ENCODE results near the gene ZNF566.
A peak's percentile ranks its signal among the peaks of the same experiment; 100 is the strongest.
"Not testable (repeated sequence)": the region's sequence is repeated elsewhere in the genome, so short reads cannot be mapped to it uniquely, and the experiment has no call there.

The ZNF566 gene

DNA sequence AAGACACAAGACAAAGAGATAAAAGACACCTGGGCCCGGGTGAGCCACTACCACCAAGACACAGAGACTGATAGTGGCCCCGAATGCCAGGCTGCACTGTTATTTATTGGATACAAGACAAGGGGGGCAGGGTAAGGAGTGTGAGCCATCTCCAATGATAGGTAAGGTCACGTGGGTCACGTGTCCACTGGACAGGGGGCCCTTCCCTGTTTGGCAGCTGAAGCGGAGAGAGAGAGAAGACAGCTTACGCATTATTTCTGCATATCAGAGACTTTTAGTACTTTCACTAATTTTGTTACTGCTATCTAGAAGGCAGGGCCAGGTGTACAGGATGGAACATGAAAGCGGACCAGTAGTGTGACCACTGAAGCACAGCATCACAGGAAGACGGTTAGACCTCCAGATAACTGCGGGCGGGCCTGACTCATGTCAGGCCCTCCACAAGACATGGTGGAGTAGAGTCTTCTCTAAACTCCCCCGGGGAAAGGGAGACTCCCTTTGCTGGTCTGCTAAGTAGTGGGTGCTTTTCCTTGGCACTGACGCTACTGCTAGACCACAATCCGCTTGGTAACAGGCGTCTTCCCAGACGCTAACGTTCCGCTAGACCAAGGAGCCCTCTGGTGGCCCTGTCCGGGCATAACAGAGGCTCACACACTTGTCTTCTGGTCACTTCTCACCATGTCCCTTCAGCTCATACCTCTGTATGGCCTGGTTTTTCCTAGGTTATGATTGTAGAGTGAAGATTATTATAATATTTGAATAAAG is 3.5 kb upstream of the ZNF566 start:
- H3K79me1 ChIP-seq (ENCODE audit: low read length); H2BK5ac ChIP-seq (ENCODE audit: low read length); H3K4me2 ChIP-seq (ENCODE audit: low read length); H2BK120ac ChIP-seq (ENCODE audit: low read depth, low read length); H4K8ac ChIP-seq (ENCODE audit: low read depth, low read length); H3K9ac ChIP-seq (ENCODE audit: low read length); H3K27me3 ChIP-seq (ENCODE audit: insufficient read depth, low read length, poor library complexity); H3K36me3 ChIP-seq (ENCODE audit: control insufficient read depth, insufficient read depth, low read length); H3K23ac ChIP-seq (ENCODE audit: low read length); H3K27ac ChIP-seq (ENCODE audit: low read depth, low read length); H2AK5ac ChIP-seq (ENCODE audit: low read length); H3K79me2 ChIP-seq (ENCODE audit: control insufficient read depth, insufficient read depth, low read length); H3K56ac ChIP-seq (ENCODE audit: low read length); H4K5ac ChIP-seq (ENCODE audit: low read length); H3K4me3 ChIP-seq (ENCODE audit: low read length); H3K18ac ChIP-seq (ENCODE audit: low read length); H3K4me1 ChIP-seq (ENCODE audit: control insufficient read depth, low read depth, low read length); H2BK15ac ChIP-seq (replicated peaks; ENCODE audit: low read depth); H3K4ac ChIP-seq (ENCODE audit: low read depth, low read length): not testable (repeated sequence)
- peak; percentile 82 for DNase-seq
- no CpG with 5 or more reads among the region's 18 CpGs for WGBS (ENCODE audit: extremely low coverage, insufficient coverage, low lambda C conversion rate)

GRCh38 chr19:36490846-36491245 is 1.5 kb upstream of the ZNF566 start:
- H3K18ac ChIP-seq (ENCODE audit: low read length); H2AK5ac ChIP-seq (ENCODE audit: low read length); H3K56ac ChIP-seq (ENCODE audit: low read length); H3K79me2 ChIP-seq (ENCODE audit: control insufficient read depth, insufficient read depth, low read length); H3K36me3 ChIP-seq (ENCODE audit: control insufficient read depth, insufficient read depth, low read length); H3K23ac ChIP-seq (ENCODE audit: low read length); H3K27me3 ChIP-seq (ENCODE audit: insufficient read depth, low read length, poor library complexity); H3K4me2 ChIP-seq (ENCODE audit: low read length); H2BK120ac ChIP-seq (ENCODE audit: low read depth, low read length); DNase-seq; H3K27ac ChIP-seq (ENCODE audit: low read depth, low read length); H4K8ac ChIP-seq (ENCODE audit: low read depth, low read length); H4K5ac ChIP-seq (ENCODE audit: low read length); H3K4ac ChIP-seq (ENCODE audit: low read depth, low read length); H3K4me1 ChIP-seq (ENCODE audit: control insufficient read depth, low read depth, low read length); H2BK5ac ChIP-seq (ENCODE audit: low read length); H3K79me1 ChIP-seq (ENCODE audit: low read length); H2BK15ac ChIP-seq (replicated peaks; ENCODE audit: low read depth); H3K9ac ChIP-seq (ENCODE audit: low read length); H3K4me3 ChIP-seq (ENCODE audit: low read length): not testable (repeated sequence)
- WGBS (ENCODE audit: extremely low coverage, insufficient coverage, low lambda C conversion rate) = no CpG with 5 or more reads among the region's 29 CpGs

DNA sequence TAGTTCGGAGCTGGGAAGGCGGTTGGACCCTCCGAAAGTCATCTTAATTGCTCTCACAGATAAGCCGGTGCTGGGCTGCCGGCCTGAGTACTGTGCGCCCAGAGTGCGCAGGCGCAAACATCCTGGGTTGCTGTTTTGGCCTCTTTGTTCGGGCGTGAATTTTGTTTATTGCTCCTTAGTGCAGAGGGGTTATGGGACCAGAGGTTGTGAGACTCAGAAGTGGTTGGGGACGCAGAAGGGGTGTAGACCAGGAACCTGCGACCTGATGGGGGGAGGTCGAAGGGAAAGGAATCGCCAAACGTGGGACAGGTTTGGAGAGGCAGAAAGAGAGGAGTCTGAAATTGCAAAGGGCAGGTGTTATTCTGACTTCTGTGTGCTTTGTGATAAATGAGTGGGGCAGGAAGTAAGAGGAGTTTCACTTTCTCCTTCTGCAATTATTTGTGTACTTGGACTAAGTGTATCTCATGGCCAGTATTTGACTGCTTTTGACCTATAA is 607 bp upstream of the ZNF566 start:
- Histone ChIP-seq H3K4me1 (ENCODE audit: control insufficient read depth, low read depth, low read length) (no peaks in the 10 kb centered on the region), H3K9ac (ENCODE audit: low read length) (peak overlapping the region; percentile 85), H3K79me2 (ENCODE audit: control insufficient read depth, insufficient read depth, low read length) (peaks cover 7% of the 10 kb centered on the region), H3K4me3 (ENCODE audit: low read length) (peak overlapping the region; percentile 74), H4K8ac (ENCODE audit: low read depth, low read length) (no peak overlapping the region), H3K79me1 (ENCODE audit: low read length) (peaks cover 3% of the 10 kb centered on the region), H4K5ac (ENCODE audit: low read length) (no peak overlapping the region), H2BK15ac (replicated peaks; ENCODE audit: low read depth) (no peak overlapping the region), H3K56ac (ENCODE audit: low read length) (peak overlapping the region; percentile 95), H2BK5ac (ENCODE audit: low read length) (no peak overlapping the region), H3K4ac (ENCODE audit: low read depth, low read length) (no peak overlapping the region), H3K18ac (ENCODE audit: low read length) (no peak overlapping the region), H2AK5ac (ENCODE audit: low read length) (no peak overlapping the region), H2BK120ac (ENCODE audit: low read depth, low read length) (no peak overlapping the region), H3K27ac (ENCODE audit: low read depth, low read length) (no peak overlapping the region), H3K23ac (ENCODE audit: low read length) (no peak overlapping the region), H3K36me3 (ENCODE audit: control insufficient read depth, insufficient read depth, low read length) (no peaks in the 10 kb centered on the region), H3K4me2 (ENCODE audit: low read length) (peak overlapping the region; percentile 48), H3K27me3 (ENCODE audit: insufficient read depth, low read length, poor library complexity) (no peaks in the 10 kb centered on the region)
- no CpG with 5 or more reads among the region's 15 CpGs for WGBS (ENCODE audit: extremely low coverage, insufficient coverage, low lambda C conversion rate)
- DNase-seq = peak; percentile 99

DNA sequence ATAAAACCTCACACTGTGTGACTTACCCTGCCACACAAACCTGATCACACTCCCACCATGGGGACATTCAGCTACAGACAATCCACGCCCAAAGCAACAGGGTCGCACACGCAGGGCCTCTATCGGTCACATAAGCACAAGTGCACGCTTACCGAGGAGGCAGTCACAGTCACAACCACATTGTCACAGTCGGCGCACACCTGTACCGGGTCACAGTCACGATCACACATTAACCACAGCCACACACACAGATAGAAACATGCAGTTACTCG is 579 bp downstream of the ZNF566 start:
- WGBS (ENCODE audit: extremely low coverage, insufficient coverage, low lambda C conversion rate) = no CpG with 5 or more reads among the region's 11 CpGs
- no peak overlapping the region for H3K18ac ChIP-seq (ENCODE audit: low read length)
- H3K4me2 ChIP-seq (ENCODE audit: low read length) = peak overlapping the region; percentile 99
- no peak overlapping the region for H2AK5ac ChIP-seq (ENCODE audit: low read length)
- H4K8ac ChIP-seq (ENCODE audit: low read depth, low read length) = no peak overlapping the region
- no peaks in the 10 kb centered on the region for H3K4me1 ChIP-seq (ENCODE audit: control insufficient read depth, low read depth, low read length)
- no peaks in the 10 kb centered on the region for H3K36me3 ChIP-seq (ENCODE audit: control insufficient read depth, insufficient read depth, low read length)
- H2BK120ac ChIP-seq (ENCODE audit: low read depth, low read length) = no peak overlapping the region
- H3K79me2 ChIP-seq (ENCODE audit: control insufficient read depth, insufficient read depth, low read length) = peaks cover 9% of the 10 kb centered on the region
- peak overlapping the region; percentile 100 for H3K56ac ChIP-seq (ENCODE audit: low read length)
- peak overlapping the region; percentile 4 for H2BK5ac ChIP-seq (ENCODE audit: low read length)
- H3K4ac ChIP-seq (ENCODE audit: low read depth, low read length) = no peak overlapping the region
- no peak for DNase-seq
- peak overlapping the region; percentile 100 for H3K23ac ChIP-seq (ENCODE audit: low read length)
- peaks cover 3% of the 10 kb centered on the region for H3K79me1 ChIP-seq (ENCODE audit: low read length)
- H3K27ac ChIP-seq (ENCODE audit: low read depth, low read length) = no peak overlapping the region
- peak overlapping the region; percentile 78 for H4K5ac ChIP-seq (ENCODE audit: low read length)
- H2BK15ac ChIP-seq (replicated peaks; ENCODE audit: low read depth) = no peak overlapping the region
- peak overlapping the region; percentile 99 for H3K9ac ChIP-seq (ENCODE audit: low read length)
- H3K4me3 ChIP-seq (ENCODE audit: low read length) = peak overlapping the region; percentile 59
- H3K27me3 ChIP-seq (ENCODE audit: insufficient read depth, low read length, poor library complexity) = no peaks in the 10 kb centered on the region

- H3K79me2 ChIP-seq (ENCODE audit: control insufficient read depth, insufficient read depth, low read length) = peaks cover 9% of the 10 kb centered on the region
- peak overlapping the region; percentile 99 for H3K9ac ChIP-seq (ENCODE audit: low read length)
- H3K27me3 ChIP-seq (ENCODE audit: insufficient read depth, low read length, poor library complexity) = no peaks in the 10 kb centered on the region
- no peak overlapping the region for H3K27ac ChIP-seq (ENCODE audit: low read depth, low read length)
- H2BK5ac ChIP-seq (ENCODE audit: low read length) = no peak overlapping the region
- no peaks in the 10 kb centered on the region for H3K4me1 ChIP-seq (ENCODE audit: control insufficient read depth, low read depth, low read length)
- no peaks in the 10 kb centered on the region for H3K36me3 ChIP-seq (ENCODE audit: control insufficient read depth, insufficient read depth, low read length)
- no peak overlapping the region for H3K18ac ChIP-seq (ENCODE audit: low read length)
- no CpG with 5 or more reads among the region's 9 CpGs for WGBS (ENCODE audit: extremely low coverage, insufficient coverage, low lambda C conversion rate)
- peak overlapping the region; percentile 78 for H4K5ac ChIP-seq (ENCODE audit: low read length)
- DNase-seq = no peak
- H2AK5ac ChIP-seq (ENCODE audit: low read length) = no peak overlapping the region
- no peak overlapping the region for H2BK15ac ChIP-seq (replicated peaks; ENCODE audit: low read depth)
- H3K4me3 ChIP-seq (ENCODE audit: low read length) = peak overlapping the region; percentile 59
- peaks cover 3% of the 10 kb centered on the region for H3K79me1 ChIP-seq (ENCODE audit: low read length)
- peak overlapping the region; percentile 100 for H3K56ac ChIP-seq (ENCODE audit: low read length)
- H2BK120ac ChIP-seq (ENCODE audit: low read depth, low read length) = no peak overlapping the region
- no peak overlapping the region for H4K8ac ChIP-seq (ENCODE audit: low read depth, low read length)
- peak overlapping the region; percentile 99 for H3K4me2 ChIP-seq (ENCODE audit: low read length)
- H3K4ac ChIP-seq (ENCODE audit: low read depth, low read length) = no peak overlapping the region
- H3K23ac ChIP-seq (ENCODE audit: low read length) = no peak overlapping the region
Measured at GRCh38 chr19:36488118-36488845, 1.1 kb downstream of the ZNF566 start.
